ENCODE data around the gene BIN1. TPM values are rescaled to one million over a fixed set of nuclear protein-coding genes. Genes with fewer than 3 reads are reported as not detected.

The BIN1 gene
- total RNA-seq, 1 experiment from 2014 or later = 198 TPM

- H3K27ac Mint-ChIP-seq (ENCODE audit: unreplicated experiment) = no peak overlapping the region
- Histone ChIP-seq H3K4me1 (peaks cover 10% of the 10 kb centered on the region; the same call in 1 of the 2 replicates), H3K9me3 (no peaks in the 10 kb centered on the region), H3K27me3 (replicated peaks; ENCODE audit: control insufficient read depth, insufficient read depth, low read length) (no peaks in the 10 kb centered on the region), H3K4me3 (ENCODE audit: low read depth, low read length) (no peak overlapping the region), H3K36me3 (ENCODE audit: control insufficient read depth, insufficient read depth, low read length) (peaks cover 10% of the 10 kb centered on the region)
- intact Hi-C loops (cut with micrococcal nuclease; ENCODE audit: unreplicated experiment) = no loop called here
- ChIA-PET CTCF (interaction anchor here (0.8 kb wide), 1 partner anchor 68 kb away, joined by 3 read pairs; no protein-coding TSS in a partner anchor), POLR2A (no interaction called here)
- peaks cover 51% of the 10 kb centered on the region for H3K36me3 Mint-ChIP-seq (ENCODE audit: insufficient read depth, unreplicated experiment)
- no TSS peak for BruUV-seq (replicated peaks)
- H3K27me3 Mint-ChIP-seq (ENCODE audit: insufficient read depth, unreplicated experiment) = no peaks in the 10 kb centered on the region
- H3K9me3 Mint-ChIP-seq (ENCODE audit: unreplicated experiment) = no peaks in the 10 kb centered on the region
- H3K4me3 Mint-ChIP-seq (ENCODE audit: unreplicated experiment) = no peak overlapping the region
- peaks cover 6% of the 10 kb centered on the region for H3K4me1 Mint-ChIP-seq (ENCODE audit: low read depth, unreplicated experiment)
- no peak for DNase-seq
- no peak for TF ChIP-seq CTCF (IDR thresholded peaks at IDR 0.05; ENCODE audit: insufficient read depth in 1 of 2, low read depth in 1 of 2, low read length in 1 of 2, severe bottlenecking in 1 of 2, unreplicated experiment in 1 of 2)
Observed at GRCh38 chr2:127071901-127072328, 35.0 kb downstream of the BIN1 start.

- BruUV-seq (replicated peaks) = no TSS peak
- H3K27me3 ChIP-seq (replicated peaks; ENCODE audit: control insufficient read depth, insufficient read depth, low read length) = no peaks in the 10 kb centered on the region
- intact Hi-C loops (cut with micrococcal nuclease; ENCODE audit: unreplicated experiment) = no loop called here
- ChIA-PET POLR2A (no interaction called here), CTCF (interaction anchor here (0.6 to 1.0 kb wide), 2 partner anchors 15 to 682 kb away, joined by 3 read pairs; no protein-coding TSS in a partner anchor)
- no peak overlapping the region for H3K4me3 ChIP-seq (ENCODE audit: low read depth, low read length)
- no peaks in the 10 kb centered on the region for H3K9me3 Mint-ChIP-seq (ENCODE audit: unreplicated experiment)
- H3K36me3 ChIP-seq (ENCODE audit: control insufficient read depth, insufficient read depth, low read length) = peaks cover 10% of the 10 kb centered on the region
- peak overlapping the region; percentile 32 for H3K27ac Mint-ChIP-seq (ENCODE audit: unreplicated experiment)
- DNase-seq = no peak
- TF ChIP-seq CTCF (IDR thresholded peaks at IDR 0.05; ENCODE audit: insufficient read depth in 1 of 2, low read depth in 1 of 2, low read length in 1 of 2, severe bottlenecking in 1 of 2, unreplicated experiment in 1 of 2) = no peak
- H3K4me1 Mint-ChIP-seq (ENCODE audit: low read depth, unreplicated experiment) = peaks cover 6% of the 10 kb centered on the region
- H3K4me1 ChIP-seq = peaks cover 15% of the 10 kb centered on the region
- no peaks in the 10 kb centered on the region for H3K9me3 ChIP-seq
- peaks cover 57% of the 10 kb centered on the region for H3K36me3 Mint-ChIP-seq (ENCODE audit: insufficient read depth, unreplicated experiment)
- H3K4me3 Mint-ChIP-seq (ENCODE audit: unreplicated experiment) = no peak overlapping the region
- H3K27me3 Mint-ChIP-seq (ENCODE audit: insufficient read depth, unreplicated experiment) = no peaks in the 10 kb centered on the region
Observed at GRCh38 chr2:127070221-127070620, 36.7 kb downstream of the BIN1 start.

GRCh38 chr2:127069536-127069935 is 37.4 kb downstream of the BIN1 start:
- TF ChIP-seq CTCF (IDR thresholded peaks at IDR 0.05; ENCODE audit: insufficient read depth in 1 of 2, low read depth in 1 of 2, low read length in 1 of 2, severe bottlenecking in 1 of 2, unreplicated experiment in 1 of 2) = no peak
- ChIA-PET CTCF (no interaction called here), POLR2A (no interaction called here)
- no peak for DNase-seq
- no peaks in the 10 kb centered on the region for H3K9me3 Mint-ChIP-seq (ENCODE audit: unreplicated experiment)
- H3K27me3 ChIP-seq (replicated peaks; ENCODE audit: control insufficient read depth, insufficient read depth, low read length) = no peaks in the 10 kb centered on the region
- no TSS peak for BruUV-seq (replicated peaks)
- H3K9me3 ChIP-seq = no peaks in the 10 kb centered on the region
- peaks cover 22% of the 10 kb centered on the region for H3K4me1 ChIP-seq
- intact Hi-C loops (cut with micrococcal nuclease; ENCODE audit: unreplicated experiment) = loop anchor here (2.0 to 5.0 kb wide), 2 partner anchors 15 to 88 kb away; no protein-coding TSS in a partner anchor
- H3K4me3 Mint-ChIP-seq (ENCODE audit: unreplicated experiment) = no peak overlapping the region
- H3K27me3 Mint-ChIP-seq (ENCODE audit: insufficient read depth, unreplicated experiment) = no peaks in the 10 kb centered on the region
- H3K4me1 Mint-ChIP-seq (ENCODE audit: low read depth, unreplicated experiment) = peaks cover 6% of the 10 kb centered on the region
- H3K36me3 ChIP-seq (ENCODE audit: control insufficient read depth, insufficient read depth, low read length) = peaks cover 8% of the 10 kb centered on the region
- no peak overlapping the region for H3K27ac Mint-ChIP-seq (ENCODE audit: unreplicated experiment)
- peaks cover 64% of the 10 kb centered on the region for H3K36me3 Mint-ChIP-seq (ENCODE audit: insufficient read depth, unreplicated experiment)
- no peak overlapping the region for H3K4me3 ChIP-seq (ENCODE audit: low read depth, low read length)

All from Caco-2 (cell line).